Astrocyte of the spinal cord (primary cell): ENCODE data around the gene OR10H3.
"Not testable (repeated sequence)": the region's sequence is repeated elsewhere in the genome, so short reads cannot be mapped to it uniquely, and the experiment has no call there.

Source experiments
- DNase-seq: peaks from one replicate; pipeline ENCODE4 v3.0.0; 2011; ENCODE audit warnings: low read depth, low spot score
- H3K4me3 ChIP-seq: 2 replicates; pipeline ENCODE4 v1.5.1; 2011; ENCODE audit warnings: low read depth, mild to moderate bottlenecking, low read length, moderate library complexity
- in situ Hi-C: cut with HindIII; loops from 2 replicates; pipeline ENCODE4 v1.10.0; 2017; ENCODE audit warnings: low sequenced_read_pairs
- TF ChIP-seq, protein P1 (sequence below): IDR thresholded peaks from 2 replicates; pipeline ENCODE4 v1.5.1; 2012; ENCODE audit warnings: low read depth, mild to moderate bottlenecking, low read length, inconsistent platforms

The OR10H3 gene

DNA sequence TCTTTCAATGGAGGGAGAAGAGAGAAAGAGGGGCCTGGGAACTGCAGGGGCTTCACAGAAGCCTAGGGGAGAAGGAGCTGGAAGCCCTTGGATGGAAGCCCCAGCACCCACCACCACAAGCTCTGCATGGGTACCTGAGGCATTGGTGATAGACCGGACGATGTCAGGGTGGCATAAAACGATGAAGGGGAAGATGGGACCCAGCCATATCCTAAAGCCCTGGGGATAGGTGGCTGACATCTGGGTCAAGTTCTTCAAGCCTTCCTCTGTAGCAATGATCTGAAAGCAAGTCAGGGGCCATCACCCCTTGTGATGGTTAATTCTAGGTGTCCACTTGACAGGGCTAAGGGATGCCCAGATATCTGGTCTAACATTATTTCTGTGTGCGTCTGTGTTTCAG lies 38.5 kb downstream of the OR10H3 start:
- in situ Hi-C loops = no loop called here
- TF ChIP-seq, protein P1, sequence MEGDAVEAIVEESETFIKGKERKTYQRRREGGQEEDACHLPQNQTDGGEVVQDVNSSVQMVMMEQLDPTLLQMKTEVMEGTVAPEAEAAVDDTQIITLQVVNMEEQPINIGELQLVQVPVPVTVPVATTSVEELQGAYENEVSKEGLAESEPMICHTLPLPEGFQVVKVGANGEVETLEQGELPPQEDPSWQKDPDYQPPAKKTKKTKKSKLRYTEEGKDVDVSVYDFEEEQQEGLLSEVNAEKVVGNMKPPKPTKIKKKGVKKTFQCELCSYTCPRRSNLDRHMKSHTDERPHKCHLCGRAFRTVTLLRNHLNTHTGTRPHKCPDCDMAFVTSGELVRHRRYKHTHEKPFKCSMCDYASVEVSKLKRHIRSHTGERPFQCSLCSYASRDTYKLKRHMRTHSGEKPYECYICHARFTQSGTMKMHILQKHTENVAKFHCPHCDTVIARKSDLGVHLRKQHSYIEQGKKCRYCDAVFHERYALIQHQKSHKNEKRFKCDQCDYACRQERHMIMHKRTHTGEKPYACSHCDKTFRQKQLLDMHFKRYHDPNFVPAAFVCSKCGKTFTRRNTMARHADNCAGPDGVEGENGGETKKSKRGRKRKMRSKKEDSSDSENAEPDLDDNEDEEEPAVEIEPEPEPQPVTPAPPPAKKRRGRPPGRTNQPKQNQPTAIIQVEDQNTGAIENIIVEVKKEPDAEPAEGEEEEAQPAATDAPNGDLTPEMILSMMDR = no peak
- H3K4me3 ChIP-seq = no peak overlapping the region
- DNase-seq = no peak

DNA sequence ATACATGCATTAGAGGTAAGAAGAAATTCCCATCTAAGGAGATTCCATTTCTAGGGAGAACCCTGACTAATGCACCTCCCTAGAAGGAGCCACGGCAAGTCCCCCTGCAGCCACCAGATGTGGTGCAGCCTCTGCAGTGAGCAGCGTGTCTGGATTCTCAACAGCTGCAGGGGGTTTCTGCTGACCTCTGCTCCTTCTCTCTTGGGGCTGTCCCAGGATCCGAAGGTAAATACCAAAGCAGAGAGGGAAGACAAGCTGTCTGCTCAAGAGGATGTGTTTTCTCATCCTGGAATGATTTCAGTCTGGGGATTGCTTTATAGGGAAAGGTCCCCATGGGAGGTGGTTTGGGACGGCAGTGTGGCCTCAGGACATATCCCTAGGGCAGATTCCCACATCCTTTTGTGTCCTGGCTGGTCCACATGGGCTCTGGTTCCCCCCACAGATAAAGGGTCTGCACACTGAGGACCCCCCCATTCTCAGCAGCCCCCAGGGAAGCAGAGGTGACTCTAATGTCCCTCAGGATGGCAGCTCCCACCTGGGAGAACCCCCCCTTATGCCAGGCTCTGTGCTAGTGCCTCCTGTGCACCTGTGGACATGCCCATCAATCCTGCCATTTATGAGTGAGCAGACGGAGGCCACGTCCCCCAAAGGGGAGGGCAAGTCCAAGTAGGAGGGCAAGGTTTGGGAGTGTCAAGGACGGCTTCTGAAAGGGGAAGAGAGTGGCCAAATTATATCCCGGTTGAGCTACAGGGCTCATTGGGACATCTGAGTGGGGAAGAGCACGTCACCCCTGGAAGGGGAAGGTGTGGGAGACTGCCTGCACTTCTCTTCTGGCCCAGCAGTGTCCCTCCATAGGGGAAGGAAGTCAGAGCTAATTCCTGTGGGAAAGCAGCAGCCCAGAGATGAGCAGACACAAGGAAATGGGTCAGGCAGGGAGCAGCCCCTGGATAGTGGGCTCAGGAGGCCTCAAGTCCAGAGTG lies 39.5 kb downstream of the OR10H3 start:
- in situ Hi-C loops = no loop called here
- no peak for DNase-seq
- H3K4me3 ChIP-seq = no peak overlapping the region
- TF ChIP-seq, protein P1 = no peak

DNA sequence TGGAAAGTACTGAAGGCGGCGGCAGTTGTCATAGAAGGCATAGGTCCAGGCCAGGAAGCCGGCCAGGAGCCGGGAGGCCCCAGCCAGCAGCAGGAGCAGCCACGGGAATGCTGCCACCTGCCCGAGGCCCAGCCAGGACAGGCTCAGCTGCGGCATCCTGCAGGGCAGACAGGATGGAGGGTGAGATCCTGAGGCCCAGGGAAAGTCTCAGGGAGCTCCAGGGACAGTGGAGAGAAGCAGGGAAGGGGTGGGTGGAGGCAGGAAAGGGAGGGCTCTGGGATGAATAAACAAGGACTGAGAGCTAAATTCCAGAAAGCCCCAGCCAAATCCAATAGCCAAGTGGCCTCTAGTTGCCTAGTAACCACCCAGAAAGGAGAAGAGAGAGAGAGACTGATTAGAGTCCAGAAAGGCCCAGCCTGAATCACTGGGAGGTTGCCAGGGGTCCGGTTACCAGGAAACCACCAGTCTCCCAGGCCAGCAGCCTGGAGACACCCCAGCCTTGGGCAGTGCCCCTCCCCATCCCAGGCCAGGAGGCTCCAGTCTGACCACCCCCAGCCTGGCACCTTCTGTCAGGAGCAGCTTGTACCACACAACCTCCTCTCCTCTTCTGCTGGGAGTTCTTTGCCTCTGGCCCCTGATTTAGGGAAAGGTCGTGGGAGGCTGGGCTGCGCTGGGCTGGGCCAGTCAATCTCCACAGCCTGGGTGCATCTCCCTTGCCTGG lies 42.1 kb downstream of the OR10H3 start:
- DNase-seq = no peak
- H3K4me3 ChIP-seq = no peak overlapping the region
- in situ Hi-C loops = no loop called here
- TF ChIP-seq, protein P1 = no peak

DNA sequence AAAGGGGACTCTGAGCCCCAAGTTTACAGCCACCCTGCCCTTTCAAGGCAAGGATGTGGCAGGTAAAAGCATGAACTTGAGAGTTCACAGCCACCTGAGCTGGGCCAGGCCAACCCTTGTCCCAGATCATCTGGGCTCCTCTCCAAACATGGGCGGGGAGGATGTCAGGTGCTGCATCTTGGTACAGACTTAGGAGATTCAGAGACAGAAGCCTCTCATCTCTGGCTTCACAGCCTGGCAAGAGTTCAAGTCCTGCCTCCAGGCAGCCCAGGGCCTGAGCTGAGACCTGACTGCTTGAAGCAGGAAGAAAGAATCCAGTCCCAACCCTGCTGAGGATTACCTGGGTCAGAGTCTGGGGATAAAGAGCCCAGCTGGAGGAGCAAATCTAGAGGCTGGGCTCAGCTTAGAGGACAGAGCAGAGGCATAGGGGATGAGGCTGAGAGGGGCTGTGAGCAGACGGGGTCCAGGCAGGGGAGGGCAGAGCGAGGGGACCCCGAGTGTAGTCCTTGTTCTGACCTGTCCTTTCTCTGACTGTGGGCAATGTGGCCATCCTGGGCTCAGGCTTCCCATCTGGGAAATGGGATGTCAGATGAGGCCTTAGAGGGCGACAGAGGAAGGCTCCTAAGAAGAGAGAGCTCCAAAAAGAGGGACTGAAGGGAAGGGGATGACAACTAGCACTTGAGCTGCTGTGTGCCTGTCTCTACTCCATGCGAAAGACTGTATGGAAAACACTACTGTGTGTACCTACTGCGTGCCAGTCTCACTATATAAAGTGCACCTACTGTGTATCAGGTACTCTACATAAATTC lies 43.0 kb downstream of the OR10H3 start:
- in situ Hi-C loops = no loop called here
- DNase-seq = no peak
- TF ChIP-seq, protein P1 = no peak
- no peak overlapping the region for H3K4me3 ChIP-seq

DNA sequence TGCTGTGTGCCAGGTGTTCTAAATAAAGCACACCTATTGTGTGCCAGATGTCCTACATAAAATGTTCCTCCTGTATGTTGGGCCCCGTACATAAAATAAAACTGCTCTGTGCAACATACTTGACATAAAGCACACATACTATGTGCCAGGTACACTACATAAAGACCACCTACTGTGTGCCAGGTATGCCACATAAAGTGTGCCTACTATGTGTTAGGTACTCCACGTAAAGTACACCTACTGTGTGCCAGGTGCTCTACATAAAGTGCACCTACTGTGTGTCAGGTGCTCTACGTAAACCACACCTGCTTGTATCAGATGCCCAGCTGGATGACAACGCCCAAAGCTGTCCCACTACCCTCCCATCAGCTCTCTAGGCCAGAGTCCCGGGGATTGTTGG lies 43.9 kb downstream of the OR10H3 start:
- no peak overlapping the region for H3K4me3 ChIP-seq
- TF ChIP-seq, protein P1 = no peak
- DNase-seq = no peak
- in situ Hi-C loops = no loop called here

DNA sequence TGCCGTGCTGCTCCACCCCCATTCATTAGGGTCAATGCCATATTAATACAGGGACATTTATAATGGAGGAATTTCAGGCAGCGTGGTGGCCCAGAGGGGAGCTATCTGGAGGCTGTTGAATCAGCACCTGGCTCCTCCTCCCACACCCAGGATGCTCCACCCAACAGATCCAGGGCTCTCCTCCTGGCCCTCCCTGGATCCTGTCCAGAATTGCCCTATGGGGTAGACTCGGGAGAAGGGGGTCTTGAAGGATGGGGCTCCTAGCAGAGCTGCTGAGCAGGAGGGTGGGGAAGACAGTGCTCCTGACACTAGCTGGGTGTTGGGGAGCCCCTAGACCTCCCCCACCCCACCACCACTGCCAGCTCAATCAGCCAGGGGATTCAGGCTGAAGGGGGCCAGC lies 44.4 kb downstream of the OR10H3 start:
- DNase-seq = no peak
- no peak overlapping the region for H3K4me3 ChIP-seq
- TF ChIP-seq, protein P1 = no peak
- in situ Hi-C loops = no loop called here

DNA sequence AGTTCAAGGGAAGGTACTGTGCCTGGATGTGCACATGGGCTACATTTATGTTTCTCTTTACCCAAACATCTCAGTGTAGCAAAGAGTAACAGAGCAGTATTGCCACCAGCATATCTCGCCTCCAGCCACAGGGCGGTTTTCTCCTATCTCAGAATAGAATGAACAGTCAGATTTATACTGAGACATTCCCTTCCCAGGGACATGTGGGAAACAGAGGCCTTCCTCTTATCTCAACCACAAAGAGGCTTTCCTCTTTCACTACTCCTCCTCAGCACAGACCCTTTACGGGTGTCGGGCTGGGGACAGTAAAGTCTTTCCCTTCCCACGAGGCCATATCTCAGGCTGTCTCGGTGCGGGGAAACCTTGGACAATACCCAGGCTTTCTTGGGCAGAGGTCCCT lies 45.1 kb downstream of the OR10H3 start:
- in situ Hi-C loops, H3K4me3 ChIP-seq, DNase-seq: not testable (repeated sequence)
